ENCODE measurements around the gene RERG.

GRCh38 chr12:15206831-15207389 lies 14.3 kb downstream of the RERG start:
- no peak for TF ChIP-seq CTCF (IDR thresholded peaks at IDR 0.05; ENCODE audit: low read depth, low read length)
- no peak for TF ChIP-seq MAX (IDR thresholded peaks at IDR 0.05; ENCODE audit: low read depth, low read length)
- no peak for TF ChIP-seq POLR2A (IDR thresholded peaks at IDR 0.05; ENCODE audit: extremely low read depth, insufficient read length)
- TF ChIP-seq MYC (IDR thresholded peaks at IDR 0.05; ENCODE audit: low read depth, low read length): no peak

Data from NB4 (cell line).